Prostate gland (tissue), 2 donors: ENCODE measurements around the gene DNLZ. TPM values are rescaled to one million over a fixed set of nuclear protein-coding genes. Genes with fewer than 3 reads are reported as not detected.

Experiments
- DNase-seq: peaks from one replicate; pipeline ENCODE4 v3.0.0-alpha.2; 2019; ENCODE audit warnings: low spot score
- H3K27ac ChIP-seq, 2 donors: fragments of 200-600 bp; sonication (generic); 2 replicates each; pipeline ENCODE4 v1.5.1; 2017 to 2019
- H3K27me3 ChIP-seq: fragments of 200-600 bp; sonication (generic); replicated peaks from 2 replicates; pipeline ENCODE4 v1.5.1; 2019; ENCODE audit not compliant: insufficient read depth
- H3K36me3 ChIP-seq, 2 donors: fragments of 200-600 bp; sonication (generic); 1 replicate in 1 of 2; 2 replicates in 1 of 2; pipeline versions ENCODE4 v1.5.1 to v1.8.1; 2017 to 2019
- H3K4me1 ChIP-seq: fragments of 200-600 bp; sonication (generic); replicated peaks from 2 replicates; pipeline ENCODE4 v1.5.1; 2019
- H3K4me3 ChIP-seq, 2 donors: fragments of 200-600 bp; sonication (generic); 2 replicates each; pipeline ENCODE4 v1.5.1; 2017 to 2019
- H3K9me3 ChIP-seq: fragments of 200-600 bp; sonication (generic); 2 replicates; pipeline ENCODE4 v1.5.1; 2017
- POLR2A ChIP-seq: fragments of 450-650 bp; IDR thresholded peaks from one replicate; pipeline ENCODE4 v1.6.1; 2016; ENCODE audit warnings: antibody characterized with exemption, mild to moderate bottlenecking
- POLR2AphosphoS5 ChIP-seq: sonication (generic); formaldehyde crosslinking; IDR thresholded peaks from one replicate; pipeline ENCODE4 v1.6.1; 2017; ENCODE audit warnings: antibody characterized with exemption
- WGBS: methylation state at CpG from one replicate; pipeline ENCODE4 v1.1.5; 2018; 5-methylcytosine and 5-hydroxymethylcytosine counted together
- intact Hi-C: fragments of 100-400 bp; cut with DNase I; formaldehyde crosslinking; loops from one replicate; pipeline ENCODE4 v1.14.2; 2022
- total RNA-seq, 2 donors: library from RNA; depleted of rRNA; stranded (reverse); fragments of >200 nt; gene quantifications; one replicate each; pipeline ENCODE4 v1.1.0, GENCODE V29; 2016
- TF ChIP-seq, protein P1 (sequence below), 4 experiments: fragments of 200-600 bp in 2 of 4; fragments of 450-650 bp in 2 of 4; sonication (generic) in 2 of 4; IDR thresholded peaks; 1 replicate in 3 of 4; 2 replicates in 1 of 4; pipeline ENCODE4 v1.5.1; 2016 to 2019; ENCODE audit warnings: antibody characterized with exemption in 4 of 4, mild to moderate bottlenecking in 2 of 4, moderate library complexity in 2 of 4

DNLZ gene
- total RNA-seq, 2 donors from 2014 or later, result 37.6 to 64.3 TPM

GRCh38 chr9:136392538-136393449 lies 29.2 kb upstream of the DNLZ start:
- Histone ChIP-seq H3K4me3 (no peak overlapping the region), H3K27ac (no peak overlapping the region), H3K9me3 (no peaks in the 10 kb centered on the region), H3K27me3 (no peaks in the 10 kb centered on the region), H3K36me3 (peaks cover 14 to 27% of the 10 kb centered on the region in 2 donors), H3K4me1 (peaks cover 9% of the 10 kb centered on the region)
- intact Hi-C loops, result no loop called here
- no peak for TF ChIP-seq POLR2AphosphoS5
- TF ChIP-seq, protein P1, sequence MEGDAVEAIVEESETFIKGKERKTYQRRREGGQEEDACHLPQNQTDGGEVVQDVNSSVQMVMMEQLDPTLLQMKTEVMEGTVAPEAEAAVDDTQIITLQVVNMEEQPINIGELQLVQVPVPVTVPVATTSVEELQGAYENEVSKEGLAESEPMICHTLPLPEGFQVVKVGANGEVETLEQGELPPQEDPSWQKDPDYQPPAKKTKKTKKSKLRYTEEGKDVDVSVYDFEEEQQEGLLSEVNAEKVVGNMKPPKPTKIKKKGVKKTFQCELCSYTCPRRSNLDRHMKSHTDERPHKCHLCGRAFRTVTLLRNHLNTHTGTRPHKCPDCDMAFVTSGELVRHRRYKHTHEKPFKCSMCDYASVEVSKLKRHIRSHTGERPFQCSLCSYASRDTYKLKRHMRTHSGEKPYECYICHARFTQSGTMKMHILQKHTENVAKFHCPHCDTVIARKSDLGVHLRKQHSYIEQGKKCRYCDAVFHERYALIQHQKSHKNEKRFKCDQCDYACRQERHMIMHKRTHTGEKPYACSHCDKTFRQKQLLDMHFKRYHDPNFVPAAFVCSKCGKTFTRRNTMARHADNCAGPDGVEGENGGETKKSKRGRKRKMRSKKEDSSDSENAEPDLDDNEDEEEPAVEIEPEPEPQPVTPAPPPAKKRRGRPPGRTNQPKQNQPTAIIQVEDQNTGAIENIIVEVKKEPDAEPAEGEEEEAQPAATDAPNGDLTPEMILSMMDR (IDR thresholded peaks at IDR 0.05), result no peak
- TF ChIP-seq POLR2A, result no peak
- no peak for DNase-seq
- 84% methylated on average over 17 of the region's 21 CpGs for WGBS

GRCh38 chr9:136391737-136392537 lies 28.4 kb upstream of the DNLZ start:
- no peak for DNase-seq
- H3K27ac ChIP-seq, result no peak overlapping the region
- no peaks in the 10 kb centered on the region for H3K9me3 ChIP-seq
- H3K27me3 ChIP-seq, result no peaks in the 10 kb centered on the region
- no peak overlapping the region for H3K4me3 ChIP-seq
- TF ChIP-seq POLR2AphosphoS5 (no peak), POLR2A (no peak)
- TF ChIP-seq, protein P1 (IDR thresholded peaks at IDR 0.05), result no peak
- peaks cover 9% of the 10 kb centered on the region for H3K4me1 ChIP-seq
- WGBS, result 92% methylated on average over 24 of the region's 28 CpGs
- intact Hi-C loops, result no loop called here
- H3K36me3 ChIP-seq, result peaks cover 14 to 27% of the 10 kb centered on the region in 2 donors

DNA sequence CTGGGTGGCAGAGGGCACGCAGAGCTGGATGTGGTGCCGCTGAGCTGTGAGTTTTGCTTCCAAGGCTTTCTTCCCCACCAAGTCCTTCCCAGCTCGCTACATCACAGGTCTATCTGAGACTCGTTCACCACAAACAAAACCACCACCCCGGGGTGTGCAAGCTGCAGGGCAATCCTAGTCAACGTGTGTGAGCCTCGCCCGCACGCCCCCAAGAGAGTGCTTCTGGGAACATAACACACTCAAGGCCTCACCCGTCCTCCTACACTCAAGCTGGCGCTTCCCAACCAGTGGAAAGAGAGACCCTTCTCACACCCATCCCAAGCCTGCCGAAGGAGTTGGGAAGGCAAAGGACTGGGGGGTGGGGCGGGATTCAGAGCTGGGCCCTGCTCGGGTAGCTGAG lies 25.9 kb upstream of the DNLZ start:
- TF ChIP-seq POLR2AphosphoS5 (no peak), POLR2A (no peak)
- TF ChIP-seq, protein P1 (IDR thresholded peaks at IDR 0.05), result no peak
- DNase-seq, result no peak
- H3K9me3 ChIP-seq, result no peaks in the 10 kb centered on the region
- no peak overlapping the region for H3K27ac ChIP-seq
- no peak overlapping the region for H3K4me3 ChIP-seq
- peaks cover 3 to 20% of the 10 kb centered on the region in 2 donors for H3K36me3 ChIP-seq
- no peaks in the 10 kb centered on the region for H3K4me1 ChIP-seq
- intact Hi-C loops, result no loop called here
- 88% methylated on average over 14 of the region's 14 CpGs for WGBS
- H3K27me3 ChIP-seq, result no peaks in the 10 kb centered on the region

DNA sequence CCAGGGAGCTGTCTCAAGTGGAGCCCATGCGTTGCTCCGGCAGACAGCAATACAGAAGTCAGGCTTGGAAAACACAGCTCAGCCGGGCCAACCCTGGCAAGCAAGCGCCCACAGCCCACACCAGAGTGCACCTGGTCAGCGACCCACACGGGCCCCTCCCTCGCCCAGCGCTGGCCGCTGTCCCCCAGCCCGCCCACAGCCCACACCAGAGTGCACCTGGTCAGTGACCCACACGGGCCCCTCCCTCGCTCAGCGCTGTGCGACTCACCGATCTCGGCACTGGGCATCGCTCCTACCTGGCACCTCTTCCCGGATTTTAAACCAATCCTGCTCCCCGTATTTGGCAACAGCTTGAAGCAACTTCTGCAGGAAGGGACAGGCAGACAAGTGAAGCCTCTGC lies 23.7 kb upstream of the DNLZ start:
- TF ChIP-seq POLR2A (no peak), POLR2AphosphoS5 (no peak)
- TF ChIP-seq, protein P1 (IDR thresholded peaks at IDR 0.05), result no peak
- Histone ChIP-seq H3K4me3 (no peak overlapping the region), H3K36me3 (peaks cover 3 to 6% of the 10 kb centered on the region in 2 donors), H3K27me3 (no peaks in the 10 kb centered on the region), H3K27ac (no peak overlapping the region), H3K9me3 (no peaks in the 10 kb centered on the region), H3K4me1 (no peaks in the 10 kb centered on the region)
- no peak for DNase-seq
- 93% methylated on average over 19 of the region's 19 CpGs for WGBS
- intact Hi-C loops, result no loop called here
